Measurements from ENCODE around the gene RASSF8.

GRCh38 chr12:26100666-26101349 lies 142.3 kb downstream of the RASSF8 start:
- TF ChIP-seq CTCF (conservative IDR thresholded peaks at IDR 0.05; ENCODE audit: low read length), result no peak
- no peak for TF ChIP-seq EZH2phosphoT487 (IDR thresholded peaks at IDR 0.05; ENCODE audit: borderline replicate concordance)

Measured in Loucy (cell line).